IMR-90 (cell line): ENCODE measurements around the gene GIPC3. TPM values are rescaled to one million over a fixed set of nuclear protein-coding genes. Genes with fewer than 3 reads are reported as not detected.
"Not testable (repeated sequence)": the region's sequence is repeated elsewhere in the genome, so short reads cannot be mapped to it uniquely, and the experiment has no call there.

Source experiments
- ATAC-seq: fragments of 200-7000 bp; cut with Tn5 transposase; 2 replicates; pipeline ENCODE4 v1.9.1; 2020; ENCODE audit warnings: low read depth, mild to moderate bottlenecking, moderate library complexity
- BruUV-seq: library from RNA; stranded (reverse); fragments of 400-500 nt; replicated peaks from 2 replicates; lab custom pipeline; 2021; lab: Mats Ljungman, UMichigan
- CTCF ChIA-PET: fragments of 300-600 bp; formaldehyde crosslinking; extraction: SDS; loops from one replicate; lab custom pipeline; 2021; ENCODE audit warnings: antibody characterized with exemption; lab: Yijun Ruan, JAX
- POLR2A ChIA-PET: fragments of 300-600 bp; sonication (Branson Sonifier 250); formaldehyde crosslinking; loops from one replicate; lab custom pipeline; 2022; ENCODE audit warnings: antibody characterized with exemption; ENCODE audit not compliant: unreplicated experiment; lab: Charles Lee
- DNase-seq: peaks from one replicate; pipeline ENCODE4 v3.0.0; 2013
- H2AFZ ChIP-seq: replicated peaks from 2 replicates; pipeline ENCODE3; 2013; ENCODE audit warnings: low read length, mild to moderate bottlenecking; ENCODE audit not compliant: poor library complexity
- H2AK5ac ChIP-seq: 2 replicates; pipeline ENCODE4 v1.6.1; 2013; ENCODE audit warnings: low read depth, low read length, inconsistent platforms
- H2AK9ac ChIP-seq: replicated peaks from 2 replicates; pipeline ENCODE3; 2013; ENCODE audit warnings: mild to moderate bottlenecking, low read depth, low read length, moderate library complexity; ENCODE audit not compliant: poor library complexity
- H2BK120ac ChIP-seq: 2 replicates; pipeline ENCODE4 v1.6.1; 2013; ENCODE audit warnings: low read depth, low read length, inconsistent platforms
- H2BK15ac ChIP-seq: 3 replicates; pipeline ENCODE4 v1.6.1; 2013; ENCODE audit warnings: low read depth, low read length, inconsistent platforms
- H2BK20ac ChIP-seq: 2 replicates; pipeline ENCODE4 v1.6.1; 2013; ENCODE audit warnings: low read depth, mild to moderate bottlenecking, inconsistent platforms, low read length, moderate library complexity
- H2BK5ac ChIP-seq: 2 replicates; pipeline ENCODE4 v1.6.1; 2013; ENCODE audit warnings: mild to moderate bottlenecking, low read depth, low read length, inconsistent platforms; ENCODE audit not compliant: poor library complexity, severe bottlenecking
- H3K14ac ChIP-seq: replicated peaks from 2 replicates; pipeline ENCODE4 v1.6.1; 2013; ENCODE audit warnings: low read depth, low read length, inconsistent platforms
- H3K18ac ChIP-seq: 2 replicates; pipeline ENCODE4 v1.6.1; 2013; ENCODE audit warnings: low read depth, low read length, control low read depth
- H3K23ac ChIP-seq: 2 replicates; pipeline ENCODE4 v1.6.1; 2013; ENCODE audit warnings: low read depth, low read length, inconsistent platforms
- H3K27ac ChIP-seq: 2 replicates; pipeline ENCODE4 v1.5.1; 2013; ENCODE audit warnings: mild to moderate bottlenecking, control low read depth, low read length; ENCODE audit not compliant: insufficient read depth
- H3K27me3 ChIP-seq: 2 replicates; pipeline ENCODE4 v1.6.1; 2013; ENCODE audit warnings: low read length; ENCODE audit not compliant: control insufficient read depth, insufficient read depth
- H3K36me3 ChIP-seq: 2 replicates; pipeline ENCODE4 v1.6.1; 2013; ENCODE audit warnings: low read length, mixed read lengths; ENCODE audit not compliant: control insufficient read depth, insufficient read depth
- H3K4ac ChIP-seq: 2 replicates; pipeline ENCODE4 v1.6.1; 2013; ENCODE audit warnings: low read depth, low read length, inconsistent platforms
- H3K4me1 ChIP-seq: 2 replicates; pipeline ENCODE4 v1.6.1; 2013; ENCODE audit warnings: low read length, mixed read lengths; ENCODE audit not compliant: control insufficient read depth, insufficient read depth
- H3K4me2 ChIP-seq: 2 replicates; pipeline ENCODE4 v1.6.1; 2013; ENCODE audit warnings: low read depth, mild to moderate bottlenecking, control low read depth, low read length, moderate library complexity
- H3K4me3 ChIP-seq: 2 replicates; pipeline ENCODE4 v1.5.1; 2013; ENCODE audit warnings: low read depth, mild to moderate bottlenecking, control low read depth, low read length, moderate library complexity; ENCODE audit not compliant: insufficient read depth
- H3K56ac ChIP-seq: 2 replicates; pipeline ENCODE4 v1.6.1; 2013; ENCODE audit warnings: low read length, inconsistent platforms; ENCODE audit not compliant: insufficient read depth; ENCODE audit errors: extremely low read depth
- H3K79me1 ChIP-seq, 2 experiments: 2 replicates each; pipeline ENCODE4 v1.6.1; 2013; ENCODE audit warnings: low read length in 2 of 2, inconsistent platforms in 1 of 2, low read depth in 1 of 2
- H3K9ac ChIP-seq: 2 replicates; pipeline ENCODE4 v1.6.1; 2013; ENCODE audit warnings: low read depth, low read length, control low read depth
- H3K9me1 ChIP-seq: 2 replicates; pipeline ENCODE4 v1.6.1; 2013; ENCODE audit warnings: low read length, inconsistent platforms; ENCODE audit not compliant: insufficient read depth
- H3K9me3 ChIP-seq: 2 replicates; pipeline ENCODE4 v1.6.1; 2013; ENCODE audit warnings: low read length; ENCODE audit not compliant: control insufficient read depth, insufficient read depth
- H4K20me1 ChIP-seq: 2 replicates; pipeline ENCODE4 v1.6.1; 2013; ENCODE audit warnings: low read length, inconsistent platforms; ENCODE audit not compliant: insufficient read depth
- H4K5ac ChIP-seq: 2 replicates; pipeline ENCODE4 v1.6.1; 2013; ENCODE audit warnings: mild to moderate bottlenecking, low read depth, low read length, control low read depth
- H4K8ac ChIP-seq, 2 experiments: 2 replicates each; pipeline ENCODE4 v1.6.1; 2013; ENCODE audit warnings: low read depth in 2 of 2, low read length in 2 of 2, control low read depth in 1 of 2, inconsistent platforms in 1 of 2
- H4K91ac ChIP-seq: 2 replicates; pipeline ENCODE4 v1.6.1; 2013; ENCODE audit warnings: low read depth, low read length, inconsistent platforms; ENCODE audit not compliant: insufficient read depth
- WGBS, 2 experiments: methylation state at CpG; one replicate each; pipeline versions ENCODE4 v1.1.5 to v1.1.7; 2013; ENCODE audit warnings: missing lambda C conversion rate in 2 of 2; ENCODE audit not compliant: insufficient read length in 1 of 2; ENCODE audit errors: extremely low coverage in 2 of 2; 5-methylcytosine and 5-hydroxymethylcytosine counted together
- dilution Hi-C: fragments of 300-500 bp; cut with HindIII; formaldehyde crosslinking; loops from one replicate; pipeline ENCODE4 v1.14.3; 2018; ENCODE audit warnings: low sequenced_read_pairs; ENCODE audit not compliant: unreplicated experiment
- in situ Hi-C: fragments of 300-500 bp; cut with MboI; formaldehyde crosslinking; loops from 3 replicates; pipeline ENCODE4 v1.14.3; 2019; ENCODE audit warnings: low sequenced_read_pairs, inconsistent platforms, mixed read lengths
- intact Hi-C: fragments of 100-400 bp; cut with micrococcal nuclease; formaldehyde crosslinking; loops from 2 replicates; pipeline ENCODE4 v1.10.0; 2022
- polyA plus RNA-seq, 3 experiments: library from polyadenylated mRNA; depleted of rRNA; stranded (reverse); fragments of >200 nt; gene quantifications; 2 replicates each; pipeline ENCODE4 v1.2.3, GENCODE V29; 2012; ENCODE audit warnings: low replicate concordance in 1 of 3
- total RNA-seq: library from RNA; depleted of rRNA; stranded (reverse); fragments of >200 nt; gene quantifications from 2 replicates; pipeline ENCODE4 v1.2.3, GENCODE V29; 2012

GIPC3 gene
- total and polyA plus RNA-seq, 2 of the 4 experiments (the other 2 are of a cell fraction), result under 0.01 to 0.36 TPM

DNA sequence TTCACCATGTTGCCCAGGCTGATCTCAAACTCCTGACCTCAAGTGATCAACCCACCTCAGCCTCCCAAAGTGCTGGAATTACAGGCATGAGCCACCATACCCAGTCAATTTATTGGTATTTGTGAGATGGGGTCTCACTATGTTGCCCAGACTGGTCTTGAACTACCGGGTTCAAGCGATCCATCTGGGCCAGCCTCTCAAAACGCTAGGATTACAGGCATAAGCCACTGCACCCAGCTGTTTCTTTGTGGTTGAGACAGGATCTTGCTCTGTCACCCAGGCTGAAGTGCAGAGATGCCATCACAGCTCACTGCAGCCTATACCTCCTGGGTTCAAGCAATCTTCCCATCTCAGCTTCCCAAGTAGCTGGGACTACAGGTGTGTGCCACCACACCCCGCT, 3.5 kb upstream of the GIPC3 start:
- H3K9ac ChIP-seq, H2AFZ ChIP-seq, BruUV-seq, POLR2A ChIA-PET, H2AK9ac ChIP-seq, H2BK120ac ChIP-seq, H2BK20ac ChIP-seq, H2AK5ac ChIP-seq, DNase-seq, H3K27ac ChIP-seq, H4K91ac ChIP-seq, intact Hi-C loops, H3K18ac ChIP-seq, H2BK5ac ChIP-seq, H3K36me3 ChIP-seq, H3K56ac ChIP-seq, H3K4me3 ChIP-seq, H3K4me1 ChIP-seq, H3K79me1 ChIP-seq, H4K5ac ChIP-seq, H3K9me3 ChIP-seq, H3K9me1 ChIP-seq, ATAC-seq, H3K4me2 ChIP-seq, H2BK15ac ChIP-seq, H4K20me1 ChIP-seq, H3K23ac ChIP-seq, in situ Hi-C loops, H4K8ac ChIP-seq, H3K4ac ChIP-seq, dilution Hi-C loops, CTCF ChIA-PET, H3K14ac ChIP-seq: not testable (repeated sequence)
- WGBS, 2 experiments, result 90% methylated on average over 2 of the region's 4 CpGs; no CpG with 5 or more reads in 1 of the 2 experiments
- H3K27me3 ChIP-seq, result peaks cover 11% of the 10 kb centered on the region

DNA sequence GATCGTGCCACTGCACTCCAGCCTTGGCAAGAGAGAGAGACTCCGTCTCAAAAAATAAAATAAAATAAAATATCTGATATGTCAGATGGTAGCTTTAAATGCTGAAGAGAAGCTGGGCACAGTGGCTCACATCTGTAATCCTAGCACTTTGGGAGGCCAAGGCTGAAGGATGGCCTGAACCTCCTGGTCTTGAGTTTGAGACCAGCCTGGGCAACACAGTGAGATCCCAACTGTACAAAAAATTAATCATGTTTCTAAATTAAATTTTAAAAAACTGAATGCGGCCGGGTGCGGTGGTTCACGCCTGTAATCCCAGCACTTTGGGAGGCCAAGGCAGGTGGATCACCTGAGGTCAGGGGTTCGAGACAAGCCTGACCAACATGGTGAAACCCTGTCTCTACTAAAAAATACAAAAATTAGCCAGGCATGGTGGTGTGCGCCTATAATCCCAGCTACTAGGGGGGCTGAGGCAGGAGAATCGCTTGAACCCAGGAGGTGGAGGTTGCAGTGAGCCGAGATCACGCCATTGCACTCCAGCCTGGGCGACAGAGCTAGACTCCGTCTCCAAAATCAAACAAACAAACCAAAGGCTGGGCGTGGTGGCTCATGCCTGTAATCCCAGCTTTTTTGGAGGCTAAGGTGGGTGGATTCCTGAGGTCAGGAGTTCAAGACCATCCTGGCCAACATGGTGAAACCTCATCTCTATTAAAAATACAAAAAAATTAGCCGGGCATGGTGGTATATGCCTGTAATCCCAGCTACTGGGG, 1.1 kb upstream of the GIPC3 start:
- H2BK15ac ChIP-seq, H3K9ac ChIP-seq: not testable (repeated sequence)
- whole genome bisulfite sequencing, 2 experiments, result no CpG with 5 or more reads among the region's 15 CpGs

More for the DNA sequence above, 1.1 kb upstream of the GIPC3 start:
- H3K79me1 ChIP-seq, in situ Hi-C loops, H3K14ac ChIP-seq, H3K4me1 ChIP-seq, ATAC-seq, DNase-seq, H2BK5ac ChIP-seq, H2BK120ac ChIP-seq, H2AK5ac ChIP-seq, H3K9me3 ChIP-seq, H3K4me2 ChIP-seq, H3K4me3 ChIP-seq, H4K20me1 ChIP-seq, H3K18ac ChIP-seq, H3K4ac ChIP-seq, dilution Hi-C loops, H3K27ac ChIP-seq, H3K23ac ChIP-seq, H2BK20ac ChIP-seq, H4K8ac ChIP-seq, H2AFZ ChIP-seq, POLR2A ChIA-PET, H2AK9ac ChIP-seq, H3K56ac ChIP-seq, H3K9me1 ChIP-seq, H3K36me3 ChIP-seq, H4K91ac ChIP-seq, H4K5ac ChIP-seq, BruUV-seq, intact Hi-C loops: not testable (repeated sequence)
- peaks cover 11% of the 10 kb centered on the region for H3K27me3 ChIP-seq
- CTCF ChIA-PET, result interaction anchor here (0.8 kb wide), 1 partner anchor 8 kb away, joined by 5 read pairs; no protein-coding TSS in a partner anchor
